ENCODE results near the gene PNRC1.

PNRC1 gene

GRCh38 chr6:89073014-89073620 lies 7.4 kb upstream of the PNRC1 start:
- Histone ChIP-seq H3K27me3 (ENCODE audit: control insufficient read depth, insufficient read depth, low read length, poor library complexity, severe bottlenecking) (no peaks in the 10 kb centered on the region), H3K36me3 (ENCODE audit: control insufficient read depth, insufficient read depth, low read length) (no peaks in the 10 kb centered on the region), H3K4me3 (ENCODE audit: insufficient read depth, low read depth, low read length) (no peak overlapping the region), H3K4me1 (ENCODE audit: control insufficient read depth, insufficient read depth, low read length) (no peaks in the 10 kb centered on the region), H3K27ac (ENCODE audit: insufficient read depth, low read depth, low read length, poor library complexity, severe bottlenecking) (no peak overlapping the region), H3K9me3 (ENCODE audit: control insufficient read depth, low read length) (no peaks in the 10 kb centered on the region)
- WGBS, 2 experiments, result 88 to 100% methylated on average over 4 of the region's 4 CpGs

DNA sequence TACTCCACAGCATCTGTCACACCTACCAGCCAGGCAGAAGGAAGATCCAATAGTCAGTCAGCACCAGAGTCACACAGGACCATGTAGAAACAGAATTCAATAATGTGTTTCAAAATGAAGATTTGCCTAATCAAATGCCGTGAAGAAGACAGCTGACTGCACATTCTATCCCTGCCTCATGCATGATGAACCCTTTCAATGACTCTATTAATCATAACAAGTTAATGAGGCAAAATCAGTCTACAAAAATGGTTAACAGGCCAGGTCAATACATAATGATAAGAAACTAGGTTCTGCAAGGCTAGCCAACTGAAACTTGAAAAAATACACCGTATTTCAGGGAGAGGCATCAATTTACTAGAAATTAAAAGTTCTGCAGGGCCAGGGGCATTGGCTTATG lies 6.7 kb upstream of the PNRC1 start:
- Histone ChIP-seq H3K36me3 (ENCODE audit: control insufficient read depth, insufficient read depth, low read length) (no peaks in the 10 kb centered on the region), H3K27me3 (ENCODE audit: control insufficient read depth, insufficient read depth, low read length, poor library complexity, severe bottlenecking) (no peaks in the 10 kb centered on the region), H3K4me1 (ENCODE audit: control insufficient read depth, insufficient read depth, low read length) (no peaks in the 10 kb centered on the region), H3K27ac (ENCODE audit: insufficient read depth, low read depth, low read length, poor library complexity, severe bottlenecking) (no peak overlapping the region), H3K9me3 (ENCODE audit: control insufficient read depth, low read length) (no peaks in the 10 kb centered on the region), H3K4me3 (ENCODE audit: insufficient read depth, low read depth, low read length) (no peak overlapping the region)
- WGBS, 2 experiments, result 96 to 100% methylated on average over 2 of the region's 2 CpGs

DNA sequence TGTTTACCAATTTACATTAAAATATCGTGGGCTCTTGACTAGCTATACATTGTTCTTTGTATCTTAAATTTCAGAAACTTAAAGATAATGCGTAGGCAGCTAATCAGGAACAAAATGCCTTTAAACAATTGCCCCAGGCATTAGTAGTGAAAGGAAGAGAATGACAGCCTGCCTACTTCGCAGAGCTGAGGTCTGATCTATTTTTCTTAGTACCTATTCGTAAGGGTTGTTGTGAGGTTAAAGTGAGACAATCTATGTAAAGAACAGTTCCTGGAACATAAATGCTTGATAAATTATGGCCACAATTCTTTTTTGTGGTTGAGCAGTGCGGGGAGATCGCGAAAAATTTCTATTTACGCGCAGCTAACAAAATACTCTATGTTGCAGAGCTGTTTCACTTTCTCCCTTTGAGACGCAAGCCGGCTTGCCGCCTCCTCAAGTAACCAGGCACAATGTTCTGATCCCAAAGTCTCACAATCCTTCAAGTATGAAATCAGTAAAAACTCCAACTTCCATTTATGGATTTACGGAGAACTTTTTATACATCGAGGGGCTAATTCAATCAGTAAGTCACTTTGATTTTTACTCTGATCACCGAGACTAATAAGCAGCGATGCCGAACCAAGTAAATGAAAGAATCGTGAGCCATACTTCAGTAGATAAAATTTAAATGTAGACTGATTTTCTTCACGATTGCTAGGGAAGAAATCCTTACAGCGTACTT lies 878 bp upstream of the PNRC1 start:
- H3K27me3 ChIP-seq (ENCODE audit: control insufficient read depth, insufficient read depth, low read length, poor library complexity, severe bottlenecking), result no peaks in the 10 kb centered on the region
- H3K4me1 ChIP-seq (ENCODE audit: control insufficient read depth, insufficient read depth, low read length), result no peaks in the 10 kb centered on the region
- no peaks in the 10 kb centered on the region for H3K36me3 ChIP-seq (ENCODE audit: control insufficient read depth, insufficient read depth, low read length)
- no peak overlapping the region for H3K27ac ChIP-seq (ENCODE audit: insufficient read depth, low read depth, low read length, poor library complexity, severe bottlenecking)
- 3 to 6% methylated on average over 19 to 20 of the region's 20 CpGs for WGBS, 2 experiments
- H3K4me3 ChIP-seq (ENCODE audit: insufficient read depth, low read depth, low read length), result peak overlapping the region; percentile 96
- H3K9me3 ChIP-seq (ENCODE audit: control insufficient read depth, low read length), result no peaks in the 10 kb centered on the region

- Histone ChIP-seq H3K36me3 (ENCODE audit: control insufficient read depth, insufficient read depth, low read length) (peaks cover 10% of the 10 kb centered on the region), H3K27ac (ENCODE audit: insufficient read depth, low read depth, low read length, poor library complexity, severe bottlenecking) (peak overlapping the region; percentile 97), H3K9me3 (ENCODE audit: control insufficient read depth, low read length) (no peaks in the 10 kb centered on the region), H3K27me3 (ENCODE audit: control insufficient read depth, insufficient read depth, low read length, poor library complexity, severe bottlenecking) (no peaks in the 10 kb centered on the region), H3K4me1 (ENCODE audit: control insufficient read depth, insufficient read depth, low read length) (no peaks in the 10 kb centered on the region), H3K4me3 (ENCODE audit: insufficient read depth, low read depth, low read length) (peak overlapping the region; percentile 96)
- 0 to 1% methylated on average over 36 of the region's 36 CpGs for WGBS, 2 experiments
Measured at GRCh38 chr6:89081129-89081422, 525 bp downstream of the PNRC1 start.

- Histone ChIP-seq H3K4me1 (ENCODE audit: control insufficient read depth, insufficient read depth, low read length) (no peaks in the 10 kb centered on the region), H3K9me3 (ENCODE audit: control insufficient read depth, low read length) (no peaks in the 10 kb centered on the region), H3K36me3 (ENCODE audit: control insufficient read depth, insufficient read depth, low read length) (peaks cover 10% of the 10 kb centered on the region), H3K27ac (ENCODE audit: insufficient read depth, low read depth, low read length, poor library complexity, severe bottlenecking) (peak overlapping the region; percentile 97), H3K4me3 (ENCODE audit: insufficient read depth, low read depth, low read length) (peak overlapping the region; percentile 96), H3K27me3 (ENCODE audit: control insufficient read depth, insufficient read depth, low read length, poor library complexity, severe bottlenecking) (no peaks in the 10 kb centered on the region)
- 0% methylated on average over 63 to 66 of the region's 69 CpGs for WGBS, 2 experiments
Measured at GRCh38 chr6:89081423-89082322, 1.1 kb downstream of the PNRC1 start.

DNA sequence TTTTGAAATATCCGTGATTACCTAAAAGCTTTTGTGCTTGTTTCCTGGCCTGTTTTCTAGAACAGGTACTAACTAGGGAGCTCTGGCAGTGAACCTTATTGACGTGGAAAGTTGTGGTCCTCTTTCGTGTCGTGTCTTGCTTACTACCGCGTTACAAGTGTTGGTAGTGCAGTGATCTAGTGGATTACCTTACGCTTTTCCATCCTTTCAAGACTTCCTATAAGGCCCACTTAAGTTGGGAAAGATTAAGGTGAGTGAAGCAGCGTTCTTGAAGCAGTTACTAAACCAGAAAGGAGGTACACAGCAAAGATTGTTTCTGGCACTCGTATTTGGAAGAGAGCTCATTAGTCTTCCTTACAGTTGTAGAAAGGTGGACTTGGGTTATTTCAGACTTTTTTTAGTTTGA lies 1.9 kb downstream of the PNRC1 start:
- 15 to 23% methylated on average over 9 of the region's 9 CpGs for WGBS, 2 experiments
- no peaks in the 10 kb centered on the region for H3K9me3 ChIP-seq (ENCODE audit: control insufficient read depth, low read length)
- H3K27ac ChIP-seq (ENCODE audit: insufficient read depth, low read depth, low read length, poor library complexity, severe bottlenecking), result no peak overlapping the region
- no peaks in the 10 kb centered on the region for H3K27me3 ChIP-seq (ENCODE audit: control insufficient read depth, insufficient read depth, low read length, poor library complexity, severe bottlenecking)
- peaks cover 10% of the 10 kb centered on the region for H3K36me3 ChIP-seq (ENCODE audit: control insufficient read depth, insufficient read depth, low read length)
- no peaks in the 10 kb centered on the region for H3K4me1 ChIP-seq (ENCODE audit: control insufficient read depth, insufficient read depth, low read length)
- peak overlapping the region; percentile 96 for H3K4me3 ChIP-seq (ENCODE audit: insufficient read depth, low read depth, low read length)

GRCh38 chr6:89084542-89084941 lies 4.0 kb downstream of the PNRC1 start:
- H3K4me3 ChIP-seq (ENCODE audit: insufficient read depth, low read depth, low read length), result no peak overlapping the region
- H3K27me3 ChIP-seq (ENCODE audit: control insufficient read depth, insufficient read depth, low read length, poor library complexity, severe bottlenecking), result no peaks in the 10 kb centered on the region
- no peak overlapping the region for H3K27ac ChIP-seq (ENCODE audit: insufficient read depth, low read depth, low read length, poor library complexity, severe bottlenecking)
- no peaks in the 10 kb centered on the region for H3K9me3 ChIP-seq (ENCODE audit: control insufficient read depth, low read length)
- H3K36me3 ChIP-seq (ENCODE audit: control insufficient read depth, insufficient read depth, low read length), result peaks cover 10% of the 10 kb centered on the region
- H3K4me1 ChIP-seq (ENCODE audit: control insufficient read depth, insufficient read depth, low read length), result no peaks in the 10 kb centered on the region

- 48 to 67% methylated on average over 2 to 3 of the region's 3 CpGs for WGBS, 2 experiments
- Histone ChIP-seq H3K27ac (ENCODE audit: insufficient read depth, low read depth, low read length, poor library complexity, severe bottlenecking) (no peak overlapping the region), H3K36me3 (ENCODE audit: control insufficient read depth, insufficient read depth, low read length) (peaks cover 10% of the 10 kb centered on the region), H3K4me1 (ENCODE audit: control insufficient read depth, insufficient read depth, low read length) (no peaks in the 10 kb centered on the region), H3K4me3 (ENCODE audit: insufficient read depth, low read depth, low read length) (no peak overlapping the region), H3K27me3 (ENCODE audit: control insufficient read depth, insufficient read depth, low read length, poor library complexity, severe bottlenecking) (no peaks in the 10 kb centered on the region), H3K9me3 (ENCODE audit: control insufficient read depth, low read length) (no peaks in the 10 kb centered on the region)
Measured at GRCh38 chr6:89084954-89085353, 4.4 kb downstream of the PNRC1 start.

GRCh38 chr6:89085409-89086205 lies 5.1 kb downstream of the PNRC1 start:
- no peaks in the 10 kb centered on the region for H3K27me3 ChIP-seq (ENCODE audit: control insufficient read depth, insufficient read depth, low read length, poor library complexity, severe bottlenecking)
- no peaks in the 10 kb centered on the region for H3K4me1 ChIP-seq (ENCODE audit: control insufficient read depth, insufficient read depth, low read length)
- 94 to 95% methylated on average over 10 to 11 of the region's 12 CpGs for WGBS, 2 experiments
- H3K36me3 ChIP-seq (ENCODE audit: control insufficient read depth, insufficient read depth, low read length), result peaks cover 10% of the 10 kb centered on the region
- no peak overlapping the region for H3K27ac ChIP-seq (ENCODE audit: insufficient read depth, low read depth, low read length, poor library complexity, severe bottlenecking)
- H3K4me3 ChIP-seq (ENCODE audit: insufficient read depth, low read depth, low read length), result no peak overlapping the region
- H3K9me3 ChIP-seq (ENCODE audit: control insufficient read depth, low read length), result no peaks in the 10 kb centered on the region

Measured in ectodermal cell (in vitro differentiated cells).